Right lung (tissue), 10 donors: ENCODE results near the gene AZU1. TPM values are rescaled to one million over a fixed set of nuclear protein-coding genes. Genes with fewer than 3 reads are reported as not detected.

Source experiments
- DNase-seq, 2 donors: peaks; one replicate each; pipeline ENCODE4 v3.0.0-alpha.2; 2013
- long read RNA-seq, 8 donors: transcript quantifications; one replicate each; lab custom pipeline, GENCODE V29; 2026
- polyA plus RNA-seq, 5 donors: library from polyadenylated mRNA; unstranded; fragments of 120-200 nt; gene quantifications; one replicate each; pipeline versions ENCODE4 v1.2.1 to v1.2.3, GENCODE V29; 2013; ENCODE audit warnings: inconsistent platforms in 1 of 5, low replicate concordance in 1 of 5; ENCODE audit not compliant: insufficient read length in 5 of 5, insufficient read depth in 1 of 5

The AZU1 gene, protein sequence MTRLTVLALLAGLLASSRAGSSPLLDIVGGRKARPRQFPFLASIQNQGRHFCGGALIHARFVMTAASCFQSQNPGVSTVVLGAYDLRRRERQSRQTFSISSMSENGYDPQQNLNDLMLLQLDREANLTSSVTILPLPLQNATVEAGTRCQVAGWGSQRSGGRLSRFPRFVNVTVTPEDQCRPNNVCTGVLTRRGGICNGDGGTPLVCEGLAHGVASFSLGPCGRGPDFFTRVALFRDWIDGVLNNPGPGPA
- polyA plus RNA-seq: 1 to 10 TPM; 1.4 to 4.4 (median 1.9) TPM
- long read RNA-seq, donor 1, partial matches to known transcripts: 0 of 3 reads
- long read RNA-seq, donor 1, other reads (novel, unspliced or antisense): 0 of 3 reads
- long read RNA-seq, donor 2: 0 reads
- long read RNA-seq, donor 3, partial matches to known transcripts: 0 of 1 reads
- long read RNA-seq, donor 3, other reads (novel, unspliced or antisense): 0 of 1 reads
- long read RNA-seq, donor 4, partial matches to known transcripts: 0 of 2 reads
- long read RNA-seq, donor 4, other reads (novel, unspliced or antisense): 0 of 2 reads
- long read RNA-seq, donor 5, partial matches to known transcripts: 0 of 2 reads
- long read RNA-seq, donor 5, other reads (novel, unspliced or antisense): 0 of 2 reads
- long read RNA-seq, donor 6: 0 reads
- long read RNA-seq, donor 7, partial matches to known transcripts: 0 of 2 reads
- long read RNA-seq, donor 7, other reads (novel, unspliced or antisense): 0 of 2 reads
- long read RNA-seq, donor 8, partial matches to known transcripts: 0 of 1 reads
- long read RNA-seq, donor 8, other reads (novel, unspliced or antisense): 0 of 1 reads

DNA sequence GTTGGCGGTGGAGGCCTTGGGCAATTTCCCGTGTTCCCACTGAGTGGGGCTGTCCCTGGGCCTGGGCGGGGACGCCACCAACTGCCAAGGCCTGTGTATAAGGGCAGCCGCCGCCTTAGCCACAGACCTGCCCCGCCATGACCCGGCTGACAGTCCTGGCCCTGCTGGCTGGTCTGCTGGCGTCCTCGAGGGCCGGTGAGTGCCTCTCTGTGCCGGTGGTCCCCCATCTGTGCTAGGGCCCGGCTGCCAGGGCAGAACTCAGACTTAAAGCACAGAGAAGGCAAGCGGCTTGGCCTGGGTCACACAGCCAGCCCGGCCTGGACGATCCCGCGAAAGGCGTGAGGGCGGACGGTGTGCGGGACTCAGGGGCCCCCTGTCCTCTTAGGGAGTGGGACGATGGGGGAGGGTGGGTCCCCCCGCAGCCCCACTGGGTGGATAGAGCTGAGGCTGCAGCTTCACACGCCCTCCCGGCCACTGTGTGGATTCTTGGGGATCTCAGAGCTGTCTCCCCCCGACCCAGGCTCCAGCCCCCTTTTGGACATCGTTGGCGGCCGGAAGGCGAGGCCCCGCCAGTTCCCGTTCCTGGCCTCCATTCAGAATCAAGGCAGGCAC, at the start of gene AZU1:
Gene AZU1, plus strand, starts transcription at position 128 of the 612 bp plus-strand sequence. Its CDS starts 10 bp downstream, at position 138.
- no peak for DNase-seq

DNA sequence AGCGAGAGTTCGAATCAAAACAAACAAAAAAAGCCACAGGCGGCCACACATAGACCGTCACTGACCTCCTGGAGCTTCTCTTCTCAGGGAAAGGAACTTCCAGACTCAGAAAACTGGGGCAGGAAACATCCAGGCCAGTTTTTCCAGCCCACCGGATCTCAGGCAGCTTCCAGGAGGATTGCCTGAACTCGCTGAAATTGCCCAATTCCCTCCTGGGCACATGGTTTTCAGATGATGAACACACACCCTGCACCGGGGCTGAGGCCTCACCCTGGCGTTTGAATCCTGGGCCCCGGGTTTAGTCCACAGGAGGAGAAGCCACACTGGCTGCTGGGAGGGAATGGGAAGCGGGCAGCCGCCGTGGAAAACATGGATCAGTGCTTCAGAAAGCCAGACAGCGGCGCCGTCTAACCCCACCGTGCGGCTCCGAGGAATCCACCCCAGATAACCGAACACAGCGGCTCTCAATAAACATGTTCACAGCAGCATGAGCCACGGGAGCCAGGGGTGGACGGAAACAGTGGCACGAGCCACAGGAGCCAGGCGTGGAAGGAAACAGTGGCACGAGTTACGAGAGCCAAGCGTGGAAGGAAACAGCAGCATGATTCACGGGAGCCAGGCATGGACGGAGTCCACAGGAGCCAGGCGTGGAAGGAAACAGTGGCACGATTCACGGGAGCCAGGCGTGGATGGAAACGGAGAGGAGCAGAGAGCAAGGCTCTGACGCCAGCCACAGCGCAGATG, 48.6 kb upstream of the AZU1 start:
- DNase-seq: no peak

DNA sequence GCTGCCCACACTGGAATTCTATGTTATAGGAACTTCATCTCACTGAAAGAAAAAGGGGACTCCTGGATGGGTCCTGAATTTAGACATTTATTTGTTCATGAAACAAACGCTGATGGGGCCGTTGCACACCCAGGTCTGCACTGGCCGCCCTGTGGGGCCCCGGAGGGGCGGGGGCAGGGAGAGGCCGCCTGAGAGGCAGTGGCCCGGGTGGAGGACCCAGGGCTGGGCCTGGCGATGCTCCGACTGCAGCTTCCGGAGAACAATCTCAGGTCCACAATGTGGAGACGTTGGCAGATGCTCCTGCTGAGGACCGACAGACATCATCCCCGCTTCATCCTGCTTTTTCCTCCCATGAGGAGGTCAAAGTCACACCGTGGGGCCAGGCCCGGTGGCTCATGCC, 46.7 kb upstream of the AZU1 start:
- no peak for DNase-seq

DNA sequence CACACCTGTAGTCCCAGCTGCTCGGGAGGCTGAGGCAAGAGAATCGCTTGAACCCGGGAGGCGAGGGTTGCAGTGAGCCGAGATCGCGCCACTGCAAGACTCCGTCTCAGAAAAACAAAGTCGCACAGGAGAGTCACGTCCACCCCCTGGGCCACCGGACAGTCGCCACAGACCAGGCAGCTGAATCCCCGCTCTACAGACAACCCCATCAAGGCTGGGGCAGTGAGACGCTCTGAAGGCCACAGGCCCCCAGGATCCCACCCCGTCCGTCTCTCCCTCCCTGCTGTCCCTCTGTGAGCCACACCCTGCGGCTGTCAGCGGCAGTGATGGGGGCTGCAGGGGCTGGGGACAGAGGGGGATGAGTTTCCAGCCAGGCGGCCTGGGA, 45.8 kb upstream of the AZU1 start:
- no peak for DNase-seq

DNA sequence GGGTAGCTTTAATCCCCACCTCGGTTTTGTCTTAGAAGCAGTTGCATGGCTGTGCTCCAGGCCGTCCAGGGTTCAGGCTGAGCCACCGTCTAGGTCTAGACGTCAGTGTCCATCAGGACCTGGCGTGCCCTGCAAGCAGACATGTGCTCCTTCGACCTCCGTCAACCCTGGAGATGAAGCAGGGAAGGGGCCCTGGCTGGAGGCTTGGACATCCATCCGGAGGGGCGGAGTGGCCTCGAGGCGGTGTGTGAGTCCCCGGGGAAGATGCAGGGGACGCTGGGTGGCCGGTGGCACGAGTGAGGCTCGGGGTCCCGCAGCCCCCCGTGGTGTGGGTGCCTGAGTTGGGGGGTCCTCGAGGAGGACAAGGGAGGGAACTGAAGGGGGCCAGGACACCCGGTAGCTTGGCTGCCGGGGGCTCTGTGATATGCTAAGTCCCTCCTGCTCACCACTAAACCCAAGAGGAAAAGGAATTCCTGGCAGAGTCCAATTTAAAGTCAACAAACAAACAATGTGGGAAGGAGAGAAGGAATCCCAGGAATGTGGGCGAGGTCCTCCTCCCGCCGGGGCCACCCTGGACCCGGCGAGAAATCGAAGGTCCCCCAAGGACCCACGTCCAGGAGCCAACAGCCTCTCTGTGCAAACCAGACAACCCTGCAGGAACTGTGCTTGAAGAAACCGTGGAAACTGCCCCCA, 45.3 kb upstream of the AZU1 start:
- DNase-seq: no peak

DNA sequence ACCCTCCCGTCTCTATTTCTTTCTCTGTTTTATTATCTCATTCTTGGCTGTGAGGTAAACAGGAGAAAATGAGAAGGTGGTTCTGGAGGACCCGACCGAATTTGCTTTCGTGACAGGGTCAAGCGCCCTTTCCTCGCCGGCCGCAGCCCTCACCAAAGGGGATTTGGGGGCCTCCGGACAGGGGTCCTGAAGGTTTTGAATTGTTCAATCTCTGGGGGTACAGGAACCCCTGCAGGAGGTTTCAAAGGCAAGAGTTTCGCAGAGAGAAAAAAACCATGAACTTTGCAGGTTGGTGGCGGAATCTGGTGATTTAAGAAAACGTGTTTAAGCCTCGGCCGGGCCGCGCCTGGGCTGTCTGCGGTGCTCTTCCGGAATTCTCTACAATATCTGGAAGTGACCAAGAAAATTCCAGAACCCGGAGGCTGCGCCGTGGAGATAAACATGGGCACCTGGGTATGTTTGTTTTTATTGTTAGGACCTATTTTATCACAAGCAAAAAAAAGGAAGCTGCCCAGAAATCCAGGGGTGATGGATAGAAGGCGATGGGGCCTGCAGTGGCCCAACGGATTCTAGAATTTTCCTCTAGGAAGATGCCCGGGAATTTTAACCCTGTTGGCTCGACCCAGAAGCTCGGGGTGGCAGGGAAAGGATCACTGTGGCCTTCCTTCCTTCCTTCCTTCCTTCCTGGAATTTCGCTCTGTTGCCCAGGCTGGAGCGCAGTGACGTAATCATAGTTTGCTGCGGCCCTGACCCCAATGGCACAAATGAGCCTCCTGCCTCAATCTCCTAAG, 44.6 kb upstream of the AZU1 start:
- no peak for DNase-seq

DNA sequence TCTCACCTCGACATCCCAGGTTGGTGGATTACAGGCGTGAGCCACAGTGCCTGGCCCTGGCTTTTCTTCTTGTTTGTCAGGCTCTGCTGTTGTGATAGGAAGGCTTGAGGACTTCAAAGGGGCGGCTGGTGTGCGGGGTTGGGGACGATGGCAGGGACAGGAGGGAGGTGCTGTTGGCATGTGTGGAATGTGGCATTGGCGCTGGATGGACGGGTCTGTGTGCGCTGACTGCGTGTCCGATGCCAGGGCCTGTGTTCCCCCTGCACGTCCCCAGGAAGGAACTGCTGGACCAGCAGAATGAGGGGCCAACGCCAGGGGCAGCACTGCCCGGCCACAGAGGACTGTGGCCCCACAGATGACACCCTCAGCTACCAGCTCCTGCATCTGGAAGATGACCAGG, 43.1 kb upstream of the AZU1 start:
- DNase-seq: no peak

DNA sequence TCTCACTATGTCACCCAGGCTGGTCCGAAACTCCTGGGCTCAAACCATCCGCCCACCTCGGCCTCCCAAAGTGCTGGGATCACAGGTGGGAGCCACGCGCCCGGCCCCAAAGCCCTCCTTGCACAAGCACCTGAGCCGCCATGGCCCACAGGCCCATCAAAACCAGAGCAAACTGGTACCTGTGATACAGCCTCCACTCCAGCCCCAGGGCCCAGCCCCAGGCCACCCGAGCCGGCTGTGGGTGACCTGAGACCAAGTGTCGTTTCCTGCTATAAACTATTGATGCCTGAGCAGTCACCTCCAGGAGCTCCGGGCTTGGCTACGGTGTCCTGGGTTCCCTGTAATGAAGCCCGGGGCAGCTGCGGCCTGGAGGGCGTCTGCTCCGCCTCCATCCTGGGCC, 40.1 kb upstream of the AZU1 start:
- DNase-seq: no peak

DNA sequence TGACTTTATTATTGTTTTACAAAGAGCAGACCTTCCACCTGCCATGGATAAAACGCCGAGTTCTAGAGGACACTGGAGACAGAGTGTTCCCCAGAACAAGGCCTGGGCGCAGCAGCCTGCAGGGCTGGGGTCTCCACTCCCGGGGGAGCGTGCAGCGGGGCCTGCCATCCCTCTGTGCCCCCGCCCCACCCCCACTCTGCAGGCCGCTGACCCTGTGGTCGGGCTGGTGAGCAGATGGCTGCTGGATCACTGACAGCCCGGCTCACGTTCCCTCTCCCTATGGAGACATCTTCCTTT, 39.0 kb upstream of the AZU1 start:
- no peak for DNase-seq

DNA sequence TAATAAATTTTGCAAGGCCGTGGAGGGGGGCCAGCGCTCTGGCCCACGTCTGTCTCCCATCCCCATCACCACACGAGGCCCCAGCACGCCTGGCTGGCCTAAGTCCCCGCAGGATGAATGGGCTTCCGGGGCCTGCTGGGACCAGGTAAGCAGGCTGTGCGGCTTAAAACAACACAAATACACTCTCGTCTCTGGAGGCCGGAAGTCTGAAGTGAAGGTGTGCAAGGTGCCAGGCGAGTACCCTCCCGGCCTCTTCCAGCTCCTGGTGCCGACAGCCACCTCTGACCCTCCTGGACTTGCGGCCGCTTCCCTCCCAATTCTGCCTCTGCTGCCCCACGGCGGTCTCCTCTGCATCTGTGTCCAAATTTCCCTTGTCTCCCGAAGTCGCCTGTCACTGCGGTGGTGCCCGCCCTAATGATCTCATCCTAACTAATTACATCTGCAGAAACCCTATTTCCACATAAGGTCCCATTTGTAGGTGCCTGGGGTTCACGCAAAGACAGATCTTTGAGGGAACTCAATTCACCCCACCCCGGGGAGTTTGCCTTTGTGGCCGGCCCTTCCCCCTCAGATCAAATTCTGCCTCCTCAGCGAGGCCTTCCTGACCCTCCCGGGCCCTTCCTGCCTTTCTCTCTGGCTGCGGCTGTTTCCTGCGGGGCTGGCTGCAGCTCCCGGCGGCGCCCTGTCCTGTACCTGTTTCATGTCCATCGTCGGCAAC, 38.5 kb upstream of the AZU1 start:
- no peak for DNase-seq

DNA sequence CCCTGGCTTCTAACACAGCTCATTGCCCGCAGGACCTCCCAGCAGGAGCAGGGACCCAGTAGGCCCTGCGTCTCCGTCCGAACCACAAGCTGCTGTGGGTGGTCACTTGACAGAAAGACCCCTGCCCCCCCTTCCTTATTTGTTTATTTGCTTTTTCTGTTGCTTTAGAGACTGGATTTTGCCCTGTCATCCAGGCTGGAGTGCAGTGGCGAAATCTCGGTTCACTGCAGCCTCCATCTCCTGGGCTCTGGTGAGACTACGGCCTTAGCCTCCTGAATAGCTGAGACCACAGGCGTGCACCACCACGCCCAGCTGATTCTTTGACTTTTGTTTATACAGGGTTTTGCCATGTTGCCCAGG, 38.0 kb upstream of the AZU1 start:
- DNase-seq: no peak

DNA sequence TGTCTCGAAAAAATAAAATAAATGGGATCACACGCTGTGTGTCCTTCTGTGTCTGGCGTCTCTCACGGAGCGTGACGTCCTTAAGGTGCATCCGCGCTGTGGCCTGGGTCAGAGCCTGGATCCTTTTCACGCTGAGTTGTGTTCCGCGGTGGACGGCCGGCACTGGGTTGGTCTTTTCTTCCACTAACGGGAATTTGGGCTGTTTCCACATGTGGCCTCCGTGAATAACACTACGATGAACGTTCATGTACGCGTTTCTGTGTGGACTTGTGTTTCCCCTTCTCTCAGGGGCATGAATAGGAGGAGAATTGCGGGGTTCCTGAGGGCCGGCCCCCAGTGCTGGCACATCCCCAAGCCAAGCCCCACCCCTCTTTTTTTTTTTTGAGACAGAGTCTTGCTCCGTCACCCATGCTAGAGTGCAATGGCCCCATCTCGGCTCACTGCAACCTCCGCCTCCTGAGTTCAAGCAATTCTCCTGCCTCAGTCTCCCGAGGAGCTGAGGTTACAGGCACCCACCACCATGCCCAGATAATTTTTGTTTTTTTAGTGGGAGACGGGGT, 36.5 kb upstream of the AZU1 start:
- no peak for DNase-seq

DNA sequence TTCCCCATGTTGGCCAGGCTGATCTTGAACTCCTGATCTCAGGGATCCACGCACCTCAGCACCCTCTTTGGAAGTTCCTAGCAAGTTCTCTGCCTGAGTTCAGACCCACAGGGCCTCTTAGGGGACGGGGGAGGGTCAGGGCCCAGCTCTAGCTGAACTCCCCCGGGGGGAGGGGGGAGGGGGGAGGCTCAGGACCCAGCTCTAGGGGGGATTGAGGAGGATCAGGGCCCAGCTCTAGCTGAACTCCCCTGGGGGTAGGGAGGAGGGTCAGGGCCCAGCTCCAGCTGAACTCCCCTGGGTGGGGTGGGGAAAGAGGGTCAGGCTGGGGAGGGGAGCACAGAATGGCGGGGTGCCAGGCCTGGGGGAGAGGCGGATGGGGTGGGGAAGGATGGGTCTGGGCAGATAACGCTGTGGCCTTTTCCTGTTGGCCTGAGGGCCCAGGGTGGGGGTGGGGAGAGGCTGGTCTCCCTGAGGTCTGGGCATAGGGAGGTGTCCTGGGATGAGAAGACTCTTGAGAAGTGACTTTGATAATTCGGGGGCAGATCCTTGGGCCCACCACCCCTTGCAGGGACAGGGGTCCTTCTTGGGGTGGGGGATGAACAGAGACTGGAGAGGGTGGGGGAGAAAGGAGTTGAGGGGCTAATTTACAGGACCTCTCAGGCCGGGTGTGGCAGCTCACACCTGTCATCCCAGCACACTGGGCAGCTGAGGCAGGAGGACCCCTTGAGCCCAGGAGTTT, 35.9 kb upstream of the AZU1 start:
- DNase-seq: no peak

DNA sequence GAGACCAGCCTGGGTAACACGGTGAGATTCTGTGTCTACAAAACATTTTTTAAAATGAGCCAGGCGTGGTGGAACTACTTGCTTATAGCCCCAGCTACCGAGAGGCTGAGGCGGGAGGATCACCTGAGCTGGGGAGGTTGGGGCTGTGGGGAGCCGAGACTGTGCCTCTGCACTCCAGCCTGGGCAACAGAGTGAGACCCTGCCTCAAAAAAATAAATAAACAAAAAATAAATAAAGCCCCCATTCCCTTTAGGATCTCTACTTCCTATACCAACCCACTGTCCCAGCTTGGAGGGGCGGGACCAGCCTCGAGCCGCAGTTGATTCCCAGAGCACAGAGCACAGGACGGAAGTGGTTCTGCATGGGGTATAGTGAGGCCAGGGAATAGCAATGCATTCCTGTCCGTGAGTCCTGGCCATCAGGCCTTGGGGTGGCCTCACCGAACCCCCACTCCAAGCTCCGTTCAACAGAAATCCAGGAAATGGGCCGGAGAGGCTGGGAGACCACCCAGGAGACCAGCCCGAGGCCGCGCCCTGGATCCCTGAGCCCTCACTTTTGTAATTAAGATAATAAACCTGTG, 35.2 kb upstream of the AZU1 start:
- no peak for DNase-seq

DNA sequence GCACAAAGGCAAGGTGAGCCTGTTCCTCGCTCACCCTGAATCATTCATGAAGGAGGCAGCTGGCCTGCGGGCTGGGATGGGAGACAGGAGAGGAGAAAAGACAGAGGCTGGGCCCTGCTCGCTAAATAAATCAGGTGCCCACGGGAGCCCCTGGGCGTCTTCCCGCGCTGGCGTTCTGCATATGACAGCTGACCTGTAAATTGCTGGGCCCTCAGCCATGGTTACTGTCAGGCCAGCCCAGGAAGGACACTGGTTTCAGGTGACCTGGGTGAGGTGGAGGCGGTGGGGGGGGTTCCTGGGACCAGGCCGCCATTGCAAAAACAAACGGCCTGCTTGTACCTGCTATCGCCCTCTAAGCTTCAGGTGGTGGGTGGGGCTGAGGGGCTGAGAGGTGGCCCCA, 33.8 kb upstream of the AZU1 start:
- no peak for DNase-seq

DNA sequence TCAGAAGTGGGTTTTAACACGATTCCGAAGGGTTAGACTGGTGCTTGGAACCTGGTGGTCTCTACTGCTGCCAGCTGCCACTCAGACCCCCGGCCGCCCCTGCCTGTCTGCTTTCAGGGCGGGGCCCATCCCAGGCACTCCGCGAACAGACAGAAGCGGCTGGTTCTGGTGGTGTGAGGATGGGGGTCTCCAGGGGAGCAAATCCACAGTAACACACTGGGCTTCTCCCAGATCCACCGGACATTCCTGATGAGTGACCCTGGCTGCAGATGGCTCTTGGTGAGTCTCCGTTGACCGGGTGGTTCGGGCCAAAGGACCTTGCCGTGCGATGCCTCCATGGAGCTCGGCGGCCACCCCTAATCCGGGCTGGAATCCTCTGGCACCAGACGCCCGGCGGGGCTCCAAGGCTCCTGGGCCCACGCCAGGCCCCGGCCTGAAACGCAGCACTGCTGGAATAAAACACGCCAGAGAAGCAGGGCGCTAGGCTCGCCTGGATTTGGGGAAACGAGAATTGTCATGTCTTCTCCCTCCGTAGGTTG, 32.5 kb upstream of the AZU1 start:
- DNase-seq: no peak

DNA sequence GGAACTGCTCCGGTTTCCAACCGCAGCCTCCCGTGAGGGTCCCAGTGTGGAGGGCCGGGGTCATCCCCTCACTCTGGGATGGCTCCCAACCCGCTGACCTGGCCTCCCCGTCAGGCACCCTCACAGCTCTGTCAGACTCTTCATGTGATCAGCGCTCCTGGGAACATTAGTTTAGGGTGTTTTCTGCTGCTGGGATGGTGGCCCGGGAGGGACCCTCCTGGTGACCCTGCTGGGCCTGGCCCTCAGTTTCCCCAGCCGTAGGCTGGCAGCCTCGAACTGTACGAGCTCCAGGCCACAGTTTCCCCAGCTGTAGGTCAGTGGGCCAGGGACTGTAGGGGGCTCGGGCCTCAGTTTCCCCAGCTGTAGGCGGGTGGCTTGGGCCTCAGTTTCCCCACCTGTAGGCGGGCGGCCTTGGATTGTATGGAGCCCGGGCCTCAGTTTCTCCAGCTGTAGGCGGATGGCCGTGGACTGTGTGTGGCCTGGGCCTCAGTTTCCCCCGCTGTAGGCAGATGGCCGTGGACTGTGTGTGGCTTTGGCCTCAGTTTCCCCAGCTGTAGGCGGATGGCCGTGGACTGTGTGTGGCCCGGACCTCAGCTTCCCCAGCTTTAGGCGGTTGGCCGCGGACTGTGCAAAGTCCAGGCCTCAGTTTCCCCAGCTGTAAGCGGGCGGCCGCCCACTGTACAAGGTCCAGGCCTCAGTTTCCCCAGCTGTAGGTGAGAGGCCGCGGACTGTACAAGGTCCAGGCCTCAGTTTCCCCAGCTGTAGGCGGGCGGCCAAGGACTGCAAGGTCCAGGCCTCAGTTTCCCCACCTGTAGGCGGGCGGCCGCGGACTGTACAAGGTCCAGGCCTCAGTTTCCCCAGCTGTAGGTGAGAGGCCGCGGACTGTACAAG, 31.7 kb upstream of the AZU1 start:
- DNase-seq: no peak
